ENCODE measurements around the gene PIK3R3. TPM values are rescaled to one million over a fixed set of nuclear protein-coding genes. Genes with fewer than 3 reads are reported as not detected.
"Not testable (repeated sequence)": the region's sequence is repeated elsewhere in the genome, so short reads cannot be mapped to it uniquely, and the experiment has no call there.

PIK3R3 gene
- total RNA-seq, 2 donors from 2014 or later, result 18.4 to 19.0 TPM

DNA sequence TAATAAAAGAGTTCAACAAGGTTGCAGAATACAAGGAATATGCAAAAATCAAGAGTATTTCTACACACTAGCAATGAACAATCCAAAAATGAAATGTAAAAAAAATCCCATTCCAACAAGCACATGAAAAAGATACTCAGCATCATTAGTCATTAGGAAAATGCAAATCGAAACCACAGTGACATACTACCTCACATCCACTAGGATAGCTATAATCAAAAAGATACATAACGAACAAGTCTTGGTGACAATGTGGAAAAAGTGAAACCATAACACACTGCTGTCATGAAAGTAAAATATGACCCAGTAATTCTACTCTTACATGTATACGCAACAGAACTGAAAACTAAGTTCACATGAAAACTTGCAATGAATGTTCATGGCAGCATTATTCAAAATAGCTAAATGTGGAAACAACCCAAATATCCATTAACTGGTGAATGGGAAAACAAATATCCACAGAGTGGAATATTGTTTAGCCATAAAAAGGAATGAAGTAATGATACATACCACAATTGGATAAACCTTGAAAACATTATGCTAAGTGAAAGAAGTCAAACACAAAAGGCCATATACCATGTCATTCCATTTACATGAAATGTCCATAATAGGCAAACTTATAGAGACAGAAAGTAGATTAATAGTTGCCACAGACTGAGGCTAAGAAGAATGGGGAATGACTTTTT is 34.3 kb downstream of the PIK3R3 start:
- Mint-ChIP-seq H3K4me3 (no peak overlapping the region), H3K9me3 (peaks cover 22% of the 10 kb centered on the region), H3K4me1 (no peaks in the 10 kb centered on the region), H3K36me3 (ENCODE audit: low read depth) (peaks cover 43% of the 10 kb centered on the region), H3K27me3 (ENCODE audit: insufficient read depth) (no peaks in the 10 kb centered on the region), H3K27ac (no peak overlapping the region)
- no peak overlapping the region for H3K27ac ChIP-seq (ENCODE audit: low read depth, low read length)
- no peak overlapping the region for H3K4me3 ChIP-seq (ENCODE audit: low read length)
- no peaks in the 10 kb centered on the region for H3K27me3 ChIP-seq (ENCODE audit: control insufficient read depth, insufficient read depth, low read length, poor library complexity, severe bottlenecking)
- no peaks in the 10 kb centered on the region for H3K4me1 ChIP-seq (ENCODE audit: control insufficient read depth, insufficient read depth, low read length)
- 84 to 100% methylated on average over 2 to 3 of the region's 3 CpGs for WGBS, 2 experiments (ENCODE audit: insufficient coverage in 1 of 2, insufficient read length in 1 of 2)
- peaks cover 30% of the 10 kb centered on the region for H3K9me3 ChIP-seq (ENCODE audit: control insufficient read depth, low read length)
- DNase-seq, result no peak
- peak; percentile 14 for TF ChIP-seq CTCF (conservative IDR thresholded peaks at IDR 0.05)
- no peak overlapping the region for H3K9ac ChIP-seq (ENCODE audit: extremely low read depth, low read length, poor library complexity, severe bottlenecking)
- peaks cover 7% of the 10 kb centered on the region for H3K36me3 ChIP-seq (ENCODE audit: control insufficient read depth, insufficient read depth, low read length)

DNA sequence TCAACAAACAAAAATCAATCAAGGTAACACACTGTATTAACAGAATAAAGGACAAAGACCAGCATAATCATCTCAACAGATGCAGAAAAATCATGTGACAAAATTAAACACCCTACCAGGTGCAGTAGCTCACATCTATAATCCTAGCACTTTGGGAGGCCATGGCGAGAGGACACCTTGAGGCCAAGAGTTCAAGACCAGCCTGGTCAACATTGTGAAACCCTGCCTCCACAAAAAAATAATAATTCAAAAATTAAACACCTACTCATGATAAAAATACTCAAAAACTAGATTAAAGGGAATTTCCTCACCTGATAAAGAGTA is 35.3 kb downstream of the PIK3R3 start:
- Histone ChIP-seq H3K36me3 (ENCODE audit: control insufficient read depth, insufficient read depth, low read length) (peaks cover 4% of the 10 kb centered on the region), H3K9me3 (ENCODE audit: control insufficient read depth, low read length) (peaks cover 30% of the 10 kb centered on the region), H3K4me3 (ENCODE audit: low read length) (no peak overlapping the region), H3K9ac (ENCODE audit: extremely low read depth, low read length, poor library complexity, severe bottlenecking) (no peak overlapping the region), H3K4me1 (ENCODE audit: control insufficient read depth, insufficient read depth, low read length) (no peaks in the 10 kb centered on the region), H3K27ac (ENCODE audit: low read depth, low read length) (no peak overlapping the region), H3K27me3 (ENCODE audit: control insufficient read depth, insufficient read depth, low read length, poor library complexity, severe bottlenecking) (no peaks in the 10 kb centered on the region)
- Mint-ChIP-seq H3K27ac (no peak overlapping the region), H3K4me3 (no peak overlapping the region), H3K36me3 (ENCODE audit: low read depth) (peaks cover 35% of the 10 kb centered on the region), H3K4me1 (no peaks in the 10 kb centered on the region), H3K27me3 (ENCODE audit: insufficient read depth) (no peaks in the 10 kb centered on the region), H3K9me3 (peaks cover 22% of the 10 kb centered on the region)
- TF ChIP-seq CTCF (conservative IDR thresholded peaks at IDR 0.05), result no peak
- no peak for DNase-seq
- 83 to 92% methylated on average over 1 of the region's 1 CpG for WGBS, 2 experiments (ENCODE audit: insufficient coverage in 1 of 2, insufficient read length in 1 of 2)

DNA sequence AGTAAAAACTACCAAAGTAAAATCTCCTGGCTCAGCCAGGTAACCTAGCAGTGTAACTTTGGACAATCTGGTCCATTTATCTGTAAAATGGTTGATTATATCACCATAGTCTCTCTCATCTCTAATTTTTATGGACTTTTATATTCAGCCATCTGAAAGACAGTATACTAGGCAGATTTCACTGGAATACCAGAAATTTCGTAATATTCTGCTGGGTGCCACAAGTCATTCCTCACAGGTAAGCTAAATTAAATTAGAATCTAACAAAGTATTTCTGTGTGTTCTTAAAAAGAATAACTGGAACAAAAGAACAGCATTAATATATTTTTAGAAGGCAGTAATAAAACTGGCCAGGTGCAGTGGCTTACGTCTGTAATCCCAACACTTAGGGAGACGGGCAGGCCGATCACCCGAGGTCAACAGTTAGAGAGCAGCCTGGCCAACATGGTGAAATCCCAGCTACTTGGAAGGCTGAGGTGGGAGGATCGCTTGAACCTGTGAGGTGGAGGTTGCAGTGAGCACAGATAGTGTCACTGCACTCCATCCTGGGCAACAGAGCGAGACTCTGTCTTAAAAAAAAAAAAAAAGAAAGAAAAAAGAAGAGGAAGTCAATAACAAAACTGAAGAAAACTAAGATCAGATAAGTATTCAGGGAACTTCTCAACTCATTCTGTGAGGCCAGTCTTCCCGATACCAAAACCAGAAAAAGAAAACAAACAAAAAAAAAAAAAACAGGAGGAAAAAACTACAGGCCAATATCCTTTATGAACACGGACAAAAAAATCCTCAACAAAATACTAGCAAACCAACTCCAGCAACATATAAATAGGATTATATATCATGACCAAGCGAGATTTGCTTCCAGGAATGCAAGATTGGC is 35.9 kb downstream of the PIK3R3 start:
- H3K27ac Mint-ChIP-seq, result no peak overlapping the region
- H3K36me3 Mint-ChIP-seq (ENCODE audit: low read depth), result peaks cover 33% of the 10 kb centered on the region
- H3K9me3 ChIP-seq (ENCODE audit: control insufficient read depth, low read length), result peaks cover 30% of the 10 kb centered on the region
- no peak for DNase-seq
- no peaks in the 10 kb centered on the region for H3K4me1 ChIP-seq (ENCODE audit: control insufficient read depth, insufficient read depth, low read length)
- no peak overlapping the region for H3K4me3 Mint-ChIP-seq
- 90 to 100% methylated on average over 5 to 10 of the region's 10 CpGs for WGBS, 2 experiments (ENCODE audit: insufficient coverage in 1 of 2, insufficient read length in 1 of 2)
- H3K9ac ChIP-seq (ENCODE audit: extremely low read depth, low read length, poor library complexity, severe bottlenecking), result no peak overlapping the region
- no peaks in the 10 kb centered on the region for H3K4me1 Mint-ChIP-seq
- H3K27me3 ChIP-seq (ENCODE audit: control insufficient read depth, insufficient read depth, low read length, poor library complexity, severe bottlenecking), result no peaks in the 10 kb centered on the region
- H3K4me3 ChIP-seq (ENCODE audit: low read length), result no peak overlapping the region
- H3K9me3 Mint-ChIP-seq, result peaks cover 21% of the 10 kb centered on the region
- no peak for TF ChIP-seq CTCF (conservative IDR thresholded peaks at IDR 0.05)
- peaks cover 4% of the 10 kb centered on the region for H3K36me3 ChIP-seq (ENCODE audit: control insufficient read depth, insufficient read depth, low read length)
- no peaks in the 10 kb centered on the region for H3K27me3 Mint-ChIP-seq (ENCODE audit: insufficient read depth)
- H3K27ac ChIP-seq (ENCODE audit: low read depth, low read length), result no peak overlapping the region

DNA sequence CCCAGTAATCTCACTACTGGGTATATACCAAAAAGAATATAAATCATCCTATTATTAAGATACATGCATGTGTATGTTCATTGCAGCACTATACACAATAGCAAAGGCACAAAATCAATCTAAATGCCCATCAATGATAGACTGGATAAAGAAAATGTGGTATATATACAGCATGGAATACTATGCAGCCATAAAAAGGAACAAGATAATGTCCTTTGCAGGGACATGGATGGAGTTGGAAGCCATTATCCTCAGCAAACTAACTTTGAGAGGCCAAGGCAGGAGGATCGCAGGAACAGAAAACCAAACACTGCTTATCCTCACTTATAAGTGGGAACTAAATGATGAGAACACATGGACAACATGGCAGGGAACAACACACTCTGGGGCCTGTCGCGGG is 37.3 kb downstream of the PIK3R3 start:
- H3K27me3 ChIP-seq (ENCODE audit: control insufficient read depth, insufficient read depth, low read length, poor library complexity, severe bottlenecking); H3K4me1 ChIP-seq (ENCODE audit: control insufficient read depth, insufficient read depth, low read length); H3K9ac ChIP-seq (ENCODE audit: extremely low read depth, low read length, poor library complexity, severe bottlenecking); H3K36me3 ChIP-seq (ENCODE audit: control insufficient read depth, insufficient read depth, low read length); H3K27ac Mint-ChIP-seq; H3K4me3 Mint-ChIP-seq; H3K27me3 Mint-ChIP-seq (ENCODE audit: insufficient read depth); H3K4me3 ChIP-seq (ENCODE audit: low read length); H3K27ac ChIP-seq (ENCODE audit: low read depth, low read length); H3K4me1 Mint-ChIP-seq; DNase-seq: not testable (repeated sequence)
- H3K36me3 Mint-ChIP-seq (ENCODE audit: low read depth), result peaks cover 27% of the 10 kb centered on the region
- H3K9me3 Mint-ChIP-seq, result peaks cover 15% of the 10 kb centered on the region
- WGBS, 2 experiments (ENCODE audit: insufficient coverage in 1 of 2, insufficient read length in 1 of 2), result 80 to 97% methylated on average over 3 of the region's 3 CpGs
- peaks cover 29% of the 10 kb centered on the region for H3K9me3 ChIP-seq (ENCODE audit: control insufficient read depth, low read length)
